ENCODE results near the gene RAPGEF1.

RAPGEF1 gene

DNA sequence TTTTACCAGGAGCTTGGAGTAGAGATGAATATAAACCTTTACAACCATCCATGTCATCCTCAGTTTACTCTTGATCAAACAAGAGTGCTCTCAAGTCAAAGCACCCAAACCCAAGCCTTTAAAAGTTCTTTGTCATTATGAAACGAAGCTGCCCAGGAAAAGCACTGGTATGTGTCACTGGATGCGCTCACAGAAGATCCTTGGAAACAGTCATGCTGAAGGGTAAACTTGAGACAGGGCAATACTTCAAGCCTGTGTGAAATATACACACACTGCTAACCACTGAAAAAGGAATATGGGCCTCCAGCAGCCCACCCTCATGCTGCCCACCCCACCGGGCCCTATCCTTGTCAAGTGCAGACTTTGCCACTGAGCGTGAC, 110.1 kb downstream of the RAPGEF1 start:
- no peak overlapping the region for H3K4me2 ChIP-seq (ENCODE audit: low read length)
- peaks cover 1% of the 10 kb centered on the region for H3K79me1 ChIP-seq (ENCODE audit: low read length)
- no peak overlapping the region for H3K23ac ChIP-seq (ENCODE audit: low read length)
- H2BK120ac ChIP-seq (ENCODE audit: low read depth, low read length), result no peak overlapping the region
- H3K27me3 ChIP-seq (ENCODE audit: insufficient read depth, low read length, poor library complexity), result no peaks in the 10 kb centered on the region
- H3K4me3 ChIP-seq (ENCODE audit: low read length), result no peak overlapping the region
- no peak overlapping the region for H2AK5ac ChIP-seq (ENCODE audit: low read length)
- no peak overlapping the region for H3K18ac ChIP-seq (ENCODE audit: low read length)
- WGBS (ENCODE audit: extremely low coverage, insufficient coverage, low lambda C conversion rate), result no CpG with 5 or more reads among the region's 4 CpGs
- no peak overlapping the region for H4K8ac ChIP-seq (ENCODE audit: low read depth, low read length)
- no peak overlapping the region for H2BK5ac ChIP-seq (ENCODE audit: low read length)
- H3K36me3 ChIP-seq (ENCODE audit: control insufficient read depth, insufficient read depth, low read length), result no peaks in the 10 kb centered on the region
- peaks cover 2% of the 10 kb centered on the region for H3K4me1 ChIP-seq (ENCODE audit: control insufficient read depth, low read depth, low read length)
- H3K9ac ChIP-seq (ENCODE audit: low read length), result no peak overlapping the region
- no peak for DNase-seq
- no peaks in the 10 kb centered on the region for H3K79me2 ChIP-seq (ENCODE audit: control insufficient read depth, insufficient read depth, low read length)
- no peak overlapping the region for H3K4ac ChIP-seq (ENCODE audit: low read depth, low read length)
- H4K5ac ChIP-seq (ENCODE audit: low read length), result no peak overlapping the region
- H2BK15ac ChIP-seq (replicated peaks; ENCODE audit: low read depth), result no peak overlapping the region
- no peak overlapping the region for H3K27ac ChIP-seq (ENCODE audit: low read depth, low read length)
- no peak overlapping the region for H3K56ac ChIP-seq (ENCODE audit: low read length)

DNA sequence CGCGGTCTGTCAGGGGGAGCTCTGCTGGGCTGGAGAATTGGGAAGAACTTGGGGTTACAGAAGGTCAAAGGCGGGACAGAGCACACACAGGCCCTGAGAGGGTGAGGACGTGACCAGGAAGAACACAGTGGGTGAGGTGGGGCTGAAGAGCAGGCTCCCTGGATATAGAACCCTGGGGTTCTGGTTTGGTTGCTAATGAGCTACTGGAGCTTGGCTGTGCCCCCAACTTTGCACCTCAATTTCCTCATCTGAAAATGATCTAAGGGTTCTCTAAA, 110.7 kb downstream of the RAPGEF1 start:
- DNase-seq, result no peak
- H2BK120ac ChIP-seq (ENCODE audit: low read depth, low read length), result no peak overlapping the region
- no peaks in the 10 kb centered on the region for H3K79me2 ChIP-seq (ENCODE audit: control insufficient read depth, insufficient read depth, low read length)
- H3K56ac ChIP-seq (ENCODE audit: low read length), result no peak overlapping the region
- no peak overlapping the region for H3K18ac ChIP-seq (ENCODE audit: low read length)
- H4K8ac ChIP-seq (ENCODE audit: low read depth, low read length), result no peak overlapping the region
- peaks cover 1% of the 10 kb centered on the region for H3K79me1 ChIP-seq (ENCODE audit: low read length)
- H2BK5ac ChIP-seq (ENCODE audit: low read length), result no peak overlapping the region
- no peaks in the 10 kb centered on the region for H3K27me3 ChIP-seq (ENCODE audit: insufficient read depth, low read length, poor library complexity)
- H3K36me3 ChIP-seq (ENCODE audit: control insufficient read depth, insufficient read depth, low read length), result no peaks in the 10 kb centered on the region
- no peak overlapping the region for H2BK15ac ChIP-seq (replicated peaks; ENCODE audit: low read depth)
- no peak overlapping the region for H3K9ac ChIP-seq (ENCODE audit: low read length)
- no peak overlapping the region for H4K5ac ChIP-seq (ENCODE audit: low read length)
- H2AK5ac ChIP-seq (ENCODE audit: low read length), result no peak overlapping the region
- no peak overlapping the region for H3K27ac ChIP-seq (ENCODE audit: low read depth, low read length)
- no CpG with 5 or more reads among the region's 4 CpGs for WGBS (ENCODE audit: extremely low coverage, insufficient coverage, low lambda C conversion rate)
- H3K4ac ChIP-seq (ENCODE audit: low read depth, low read length), result no peak overlapping the region
- no peak overlapping the region for H3K4me2 ChIP-seq (ENCODE audit: low read length)
- H3K4me3 ChIP-seq (ENCODE audit: low read length), result no peak overlapping the region
- no peak overlapping the region for H3K23ac ChIP-seq (ENCODE audit: low read length)
- H3K4me1 ChIP-seq (ENCODE audit: control insufficient read depth, low read depth, low read length), result peaks cover 2% of the 10 kb centered on the region

DNA sequence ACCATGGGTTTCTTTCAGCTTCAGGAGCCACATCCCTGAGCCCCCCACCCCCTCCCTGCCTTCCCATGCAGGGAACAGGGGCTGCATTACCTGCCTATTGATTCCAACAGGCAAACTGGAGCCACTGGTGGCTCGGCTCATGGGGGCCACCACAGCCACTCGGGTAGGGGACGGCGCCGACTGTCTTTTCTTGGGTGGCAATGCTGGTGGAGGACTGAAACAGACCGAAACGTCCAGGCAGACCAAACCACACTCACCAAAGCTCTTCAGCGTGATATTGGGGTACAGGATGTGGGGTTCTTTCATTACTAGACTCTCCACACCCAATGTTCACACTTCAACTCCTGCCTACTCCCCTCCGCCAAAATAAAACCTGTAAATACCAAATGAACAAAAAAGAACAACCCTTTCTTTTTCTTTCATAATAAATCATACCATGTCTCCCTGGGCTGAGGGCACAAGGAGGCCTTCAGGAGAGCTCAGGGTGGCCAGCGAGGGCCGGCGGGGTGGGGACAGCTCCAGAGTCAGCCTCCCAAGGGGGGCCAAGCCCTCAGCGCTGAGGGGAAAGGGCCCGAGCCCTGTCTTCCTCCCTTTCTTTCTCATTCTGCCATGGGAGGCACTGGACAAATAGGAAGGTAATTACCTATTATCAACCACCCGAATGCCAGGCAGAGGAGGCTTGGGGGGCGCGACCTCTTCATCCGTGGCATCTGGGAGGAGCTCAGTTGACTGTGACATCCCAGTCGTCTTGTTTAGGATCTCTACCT, 111.2 kb downstream of the RAPGEF1 start:
- Histone ChIP-seq H3K4me3 (ENCODE audit: low read length) (no peak overlapping the region), H3K27ac (ENCODE audit: low read depth, low read length) (no peak overlapping the region), H3K4me2 (ENCODE audit: low read length) (no peak overlapping the region), H3K23ac (ENCODE audit: low read length) (no peak overlapping the region), H3K36me3 (ENCODE audit: control insufficient read depth, insufficient read depth, low read length) (no peaks in the 10 kb centered on the region), H2BK5ac (ENCODE audit: low read length) (no peak overlapping the region), H2BK15ac (replicated peaks; ENCODE audit: low read depth) (no peak overlapping the region), H3K79me2 (ENCODE audit: control insufficient read depth, insufficient read depth, low read length) (no peaks in the 10 kb centered on the region), H3K4ac (ENCODE audit: low read depth, low read length) (no peak overlapping the region), H3K4me1 (ENCODE audit: control insufficient read depth, low read depth, low read length) (peaks cover 2% of the 10 kb centered on the region), H3K18ac (ENCODE audit: low read length) (no peak overlapping the region), H3K79me1 (ENCODE audit: low read length) (peaks cover 1% of the 10 kb centered on the region), H4K5ac (ENCODE audit: low read length) (no peak overlapping the region), H4K8ac (ENCODE audit: low read depth, low read length) (no peak overlapping the region), H2AK5ac (ENCODE audit: low read length) (no peak overlapping the region), H2BK120ac (ENCODE audit: low read depth, low read length) (no peak overlapping the region), H3K9ac (ENCODE audit: low read length) (no peak overlapping the region), H3K27me3 (ENCODE audit: insufficient read depth, low read length, poor library complexity) (no peaks in the 10 kb centered on the region), H3K56ac (ENCODE audit: low read length) (no peak overlapping the region)
- no CpG with 5 or more reads among the region's 19 CpGs for WGBS (ENCODE audit: extremely low coverage, insufficient coverage, low lambda C conversion rate)
- DNase-seq, result no peak

DNA sequence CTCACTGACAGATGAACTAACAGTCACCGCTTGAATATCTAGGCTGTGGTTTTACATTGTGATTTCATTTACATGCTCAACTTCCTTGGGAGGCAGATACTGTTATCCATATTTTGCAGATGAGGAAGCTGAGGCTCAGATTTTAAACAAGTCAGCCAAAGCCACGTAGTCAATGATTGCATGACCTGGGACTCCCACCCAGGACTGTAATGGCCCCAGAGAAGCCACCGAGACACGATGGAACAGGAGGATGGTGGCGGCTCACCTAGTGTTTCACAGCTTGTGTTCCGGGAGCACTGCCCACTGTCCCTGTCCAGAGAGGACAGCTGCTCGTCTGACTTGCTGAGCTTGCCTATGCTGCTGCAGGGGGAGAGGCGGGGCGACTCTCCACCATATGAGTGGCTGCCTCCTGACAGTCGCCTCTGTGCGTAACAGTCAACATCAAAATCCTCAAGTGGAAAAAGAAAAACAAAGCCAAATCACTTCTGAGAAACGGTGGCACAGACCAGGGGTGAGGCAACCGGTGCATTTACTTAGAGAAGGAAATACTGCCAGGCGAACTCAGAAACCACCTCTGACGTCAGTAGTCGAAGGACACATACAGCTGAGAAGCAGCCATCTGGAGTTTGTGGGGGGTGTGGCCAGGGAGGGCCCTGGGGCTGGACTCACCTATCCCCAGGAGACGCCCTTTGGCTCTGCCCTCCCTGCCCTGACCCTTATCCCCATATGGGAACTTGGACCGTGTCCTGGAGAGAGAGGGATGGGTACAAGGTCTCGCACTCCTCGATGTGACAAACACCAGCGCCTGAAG, 112.0 kb downstream of the RAPGEF1 start:
- H3K4me2 ChIP-seq (ENCODE audit: low read length), result no peak overlapping the region
- H3K23ac ChIP-seq (ENCODE audit: low read length), result no peak overlapping the region
- H4K8ac ChIP-seq (ENCODE audit: low read depth, low read length), result no peak overlapping the region
- H4K5ac ChIP-seq (ENCODE audit: low read length), result no peak overlapping the region
- H3K27ac ChIP-seq (ENCODE audit: low read depth, low read length), result no peak overlapping the region
- H3K36me3 ChIP-seq (ENCODE audit: control insufficient read depth, insufficient read depth, low read length), result no peaks in the 10 kb centered on the region
- H3K18ac ChIP-seq (ENCODE audit: low read length), result no peak overlapping the region
- DNase-seq, result no peak
- H3K27me3 ChIP-seq (ENCODE audit: insufficient read depth, low read length, poor library complexity), result no peaks in the 10 kb centered on the region
- H3K4me3 ChIP-seq (ENCODE audit: low read length), result no peak overlapping the region
- no peak overlapping the region for H3K4ac ChIP-seq (ENCODE audit: low read depth, low read length)
- H3K9ac ChIP-seq (ENCODE audit: low read length), result no peak overlapping the region
- H2BK15ac ChIP-seq (replicated peaks; ENCODE audit: low read depth), result no peak overlapping the region
- peaks cover 2% of the 10 kb centered on the region for H3K4me1 ChIP-seq (ENCODE audit: control insufficient read depth, low read depth, low read length)
- no peak overlapping the region for H2BK5ac ChIP-seq (ENCODE audit: low read length)
- H3K79me2 ChIP-seq (ENCODE audit: control insufficient read depth, insufficient read depth, low read length), result no peaks in the 10 kb centered on the region
- no peak overlapping the region for H2AK5ac ChIP-seq (ENCODE audit: low read length)
- H3K56ac ChIP-seq (ENCODE audit: low read length), result no peak overlapping the region
- WGBS (ENCODE audit: extremely low coverage, insufficient coverage, low lambda C conversion rate), result no CpG with 5 or more reads among the region's 21 CpGs
- peaks cover 1% of the 10 kb centered on the region for H3K79me1 ChIP-seq (ENCODE audit: low read length)
- H2BK120ac ChIP-seq (ENCODE audit: low read depth, low read length), result no peak overlapping the region

DNA sequence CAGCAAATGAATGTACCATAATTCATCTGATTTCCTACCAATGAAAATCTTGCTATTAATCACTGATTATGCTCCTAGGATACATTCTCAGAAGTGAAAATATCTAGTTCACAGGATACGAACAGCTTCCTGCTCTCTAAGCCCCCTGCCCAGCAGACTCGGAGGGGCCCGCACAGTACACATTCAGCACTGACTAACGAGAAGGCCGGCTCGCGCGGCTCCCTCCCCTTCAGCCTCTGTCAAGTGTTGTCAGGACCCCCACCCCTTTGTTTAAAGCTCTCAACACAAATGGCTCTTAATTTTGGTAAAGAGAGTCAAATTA, 112.6 kb downstream of the RAPGEF1 start:
- Histone ChIP-seq H4K8ac (ENCODE audit: low read depth, low read length) (no peak overlapping the region), H3K23ac (ENCODE audit: low read length) (no peak overlapping the region), H3K36me3 (ENCODE audit: control insufficient read depth, insufficient read depth, low read length) (no peaks in the 10 kb centered on the region), H3K56ac (ENCODE audit: low read length) (no peak overlapping the region), H3K79me1 (ENCODE audit: low read length) (peaks cover 1% of the 10 kb centered on the region), H3K9ac (ENCODE audit: low read length) (no peak overlapping the region), H3K18ac (ENCODE audit: low read length) (no peak overlapping the region), H3K4me1 (ENCODE audit: control insufficient read depth, low read depth, low read length) (peaks cover 2% of the 10 kb centered on the region), H4K5ac (ENCODE audit: low read length) (no peak overlapping the region), H2BK120ac (ENCODE audit: low read depth, low read length) (no peak overlapping the region), H3K4ac (ENCODE audit: low read depth, low read length) (no peak overlapping the region), H2BK15ac (replicated peaks; ENCODE audit: low read depth) (no peak overlapping the region), H3K79me2 (ENCODE audit: control insufficient read depth, insufficient read depth, low read length) (no peaks in the 10 kb centered on the region), H3K27me3 (ENCODE audit: insufficient read depth, low read length, poor library complexity) (no peaks in the 10 kb centered on the region), H2AK5ac (ENCODE audit: low read length) (no peak overlapping the region), H2BK5ac (ENCODE audit: low read length) (no peak overlapping the region), H3K27ac (ENCODE audit: low read depth, low read length) (no peak overlapping the region), H3K4me2 (ENCODE audit: low read length) (no peak overlapping the region), H3K4me3 (ENCODE audit: low read length) (no peak overlapping the region)
- DNase-seq, result no peak
- no CpG with 5 or more reads among the region's 8 CpGs for WGBS (ENCODE audit: extremely low coverage, insufficient coverage, low lambda C conversion rate)
